OCI-LY1 (cell line): ENCODE measurements around the gene LAMP1.

Source experiments
- H2AFZ ChIP-seq: fragments of 200-600 bp; sonication (generic), shearing (Covaris generic); 2 replicates; pipeline ENCODE4 v1.6.0; 2014; ENCODE audit warnings: antibody characterized with exemption, mild to moderate bottlenecking, low read length
- H3F3A ChIP-seq: fragments of 200-600 bp; sonication (generic), shearing (Covaris generic); 2 replicates; pipeline ENCODE4 v1.6.0; 2014; ENCODE audit warnings: mild to moderate bottlenecking, antibody characterized with exemption, low read length, moderate library complexity; ENCODE audit not compliant: insufficient read depth
- H3K27ac ChIP-seq: fragments of 200-600 bp; sonication (generic); 2 replicates; pipeline ENCODE4 v1.5.1; 2014; ENCODE audit warnings: low read length, mixed run types, mild to moderate bottlenecking, low read depth; ENCODE audit not compliant: poor library complexity, severe bottlenecking
- H3K27me3 ChIP-seq: fragments of 200-600 bp; sonication (generic); 2 replicates; pipeline ENCODE4 v1.6.0; 2014; ENCODE audit warnings: antibody characterized with exemption, mild to moderate bottlenecking, low read length, moderate library complexity; ENCODE audit not compliant: insufficient read depth
- H3K36me3 ChIP-seq: fragments of 200-600 bp; sonication (generic); 2 replicates; pipeline ENCODE4 v1.6.1; 2014; ENCODE audit warnings: mild to moderate bottlenecking, antibody characterized with exemption, low read length, moderate library complexity, mixed read lengths; ENCODE audit not compliant: insufficient read depth
- H3K4me1 ChIP-seq: fragments of 200-600 bp; sonication (generic); 2 replicates; pipeline ENCODE4 v1.5.1; 2014; ENCODE audit warnings: mild to moderate bottlenecking, low read length, moderate library complexity; ENCODE audit not compliant: insufficient read depth, severe bottlenecking
- H3K4me2 ChIP-seq: fragments of 200-600 bp; sonication (generic), shearing (Covaris generic); 2 replicates; pipeline ENCODE4 v1.6.1; 2014; ENCODE audit warnings: low read length
- H3K4me3 ChIP-seq: fragments of 200-600 bp; sonication (generic); 2 replicates; pipeline ENCODE4 v1.5.1; 2014; ENCODE audit warnings: low read length, low read depth, mild to moderate bottlenecking, mixed read lengths; ENCODE audit not compliant: poor library complexity, severe bottlenecking
- H3K79me2 ChIP-seq: fragments of 200-600 bp; shearing (Covaris generic); 2 replicates; pipeline ENCODE4 v1.6.1; 2016; ENCODE audit warnings: mixed run types, low read length, mixed read lengths; ENCODE audit not compliant: insufficient read depth
- H3K9ac ChIP-seq: fragments of 200-600 bp; sonication (generic), shearing (Covaris generic); 2 replicates; pipeline ENCODE4 v1.6.1; 2014; ENCODE audit warnings: mild to moderate bottlenecking, low read length, mixed read lengths
- H3K9me2 ChIP-seq: fragments of 200-600 bp; sonication (generic), shearing (Covaris generic); 2 replicates; pipeline ENCODE4 v1.6.1; 2014; ENCODE audit warnings: low read depth, mild to moderate bottlenecking, low read length, mixed read lengths
- H3K9me3 ChIP-seq: fragments of 200-600 bp; shearing (Covaris generic); 2 replicates; pipeline ENCODE4 v1.6.1; 2014; ENCODE audit warnings: low read length, mixed read lengths
- H4K20me1 ChIP-seq: fragments of 200-600 bp; sonication (generic), shearing (Covaris generic); 2 replicates; pipeline ENCODE4 v1.6.0; 2016; ENCODE audit warnings: mild to moderate bottlenecking, low read length; ENCODE audit not compliant: insufficient read depth
- EZH2 ChIP-seq: fragments of 200-600 bp; sonication (generic), shearing (Covaris generic); IDR thresholded peaks from 2 replicates; pipeline ENCODE4 v1.8.0; 2017; ENCODE audit warnings: borderline replicate concordance, mixed run types, mild to moderate bottlenecking, antibody characterized with exemption, low read length, moderate library complexity, mixed read lengths
- TF ChIP-seq, protein P1 (sequence below): fragments of 200-600 bp; sonication (generic), shearing (Covaris generic); IDR thresholded peaks from 2 replicates; pipeline ENCODE4 v1.5.1; 2017; ENCODE audit warnings: mild to moderate bottlenecking, antibody characterized with exemption, low read length, moderate library complexity, mixed read lengths

The LAMP1 gene

DNA sequence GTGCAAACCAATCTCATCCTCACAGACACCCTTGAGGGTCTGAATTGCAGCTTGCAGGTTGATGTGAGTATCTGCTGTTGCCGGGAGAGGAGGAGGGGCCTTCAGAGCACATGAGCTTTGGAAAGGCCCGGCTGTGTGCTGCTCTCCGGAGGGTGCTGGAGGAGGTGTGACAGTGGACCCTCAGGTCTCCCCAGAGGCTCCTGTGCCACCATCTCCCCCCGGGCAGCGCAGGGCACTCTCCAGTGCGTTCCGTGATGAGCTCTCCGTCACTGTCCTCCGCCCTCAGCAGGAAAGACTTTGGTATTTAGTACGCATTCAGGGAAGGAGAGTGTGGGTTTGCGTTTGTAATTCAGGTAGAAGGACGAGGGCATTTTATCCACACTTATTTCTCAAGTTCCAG lies 20.0 kb downstream of the LAMP1 start:
- H3K9me2 ChIP-seq = no peaks in the 10 kb centered on the region
- H4K20me1 ChIP-seq = no peaks in the 10 kb centered on the region

DNA sequence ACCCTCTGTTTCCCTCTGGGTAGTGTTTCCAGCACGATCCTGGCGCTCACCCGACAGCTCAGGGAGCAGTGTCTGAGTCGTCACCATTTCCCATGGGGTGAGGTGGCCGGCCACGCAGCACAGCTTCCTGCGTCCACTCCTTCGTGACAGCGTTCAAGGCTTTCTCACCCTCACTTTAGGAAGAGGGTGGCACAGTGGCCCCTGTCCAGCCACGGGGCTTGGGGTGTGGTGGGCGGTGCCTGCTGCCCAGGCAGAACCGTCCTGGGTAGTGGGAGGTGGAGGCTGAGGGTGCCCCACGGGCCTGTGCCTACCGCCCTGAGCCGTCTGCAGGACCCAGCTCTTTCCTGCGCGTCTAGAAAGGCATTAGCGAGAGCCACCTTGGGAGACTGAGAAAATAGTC lies 21.9 kb downstream of the LAMP1 start:
- H3K9ac ChIP-seq = no peak overlapping the region
- H3F3A ChIP-seq = no peaks in the 10 kb centered on the region
- H3K4me3 ChIP-seq = no peak overlapping the region
- no peaks in the 10 kb centered on the region for H3K9me2 ChIP-seq
- no peaks in the 10 kb centered on the region for H3K4me1 ChIP-seq
- H4K20me1 ChIP-seq = no peaks in the 10 kb centered on the region
- H3K36me3 ChIP-seq = peaks cover 67% of the 10 kb centered on the region
- no peak overlapping the region for H2AFZ ChIP-seq
- H3K4me2 ChIP-seq = no peak overlapping the region
- H3K27me3 ChIP-seq = no peaks in the 10 kb centered on the region
- no peaks in the 10 kb centered on the region for H3K9me3 ChIP-seq
- H3K27ac ChIP-seq = no peak overlapping the region
- H3K79me2 ChIP-seq = no peaks in the 10 kb centered on the region
- TF ChIP-seq EZH2 = no peak
- TF ChIP-seq, protein P1, sequence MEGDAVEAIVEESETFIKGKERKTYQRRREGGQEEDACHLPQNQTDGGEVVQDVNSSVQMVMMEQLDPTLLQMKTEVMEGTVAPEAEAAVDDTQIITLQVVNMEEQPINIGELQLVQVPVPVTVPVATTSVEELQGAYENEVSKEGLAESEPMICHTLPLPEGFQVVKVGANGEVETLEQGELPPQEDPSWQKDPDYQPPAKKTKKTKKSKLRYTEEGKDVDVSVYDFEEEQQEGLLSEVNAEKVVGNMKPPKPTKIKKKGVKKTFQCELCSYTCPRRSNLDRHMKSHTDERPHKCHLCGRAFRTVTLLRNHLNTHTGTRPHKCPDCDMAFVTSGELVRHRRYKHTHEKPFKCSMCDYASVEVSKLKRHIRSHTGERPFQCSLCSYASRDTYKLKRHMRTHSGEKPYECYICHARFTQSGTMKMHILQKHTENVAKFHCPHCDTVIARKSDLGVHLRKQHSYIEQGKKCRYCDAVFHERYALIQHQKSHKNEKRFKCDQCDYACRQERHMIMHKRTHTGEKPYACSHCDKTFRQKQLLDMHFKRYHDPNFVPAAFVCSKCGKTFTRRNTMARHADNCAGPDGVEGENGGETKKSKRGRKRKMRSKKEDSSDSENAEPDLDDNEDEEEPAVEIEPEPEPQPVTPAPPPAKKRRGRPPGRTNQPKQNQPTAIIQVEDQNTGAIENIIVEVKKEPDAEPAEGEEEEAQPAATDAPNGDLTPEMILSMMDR = no peak

More for the DNA sequence above, 20.0 kb downstream of the LAMP1 start:
- Histone ChIP-seq H3K4me2 (no peak overlapping the region), H3K4me1 (no peaks in the 10 kb centered on the region), H2AFZ (no peak overlapping the region), H3K27ac (no peak overlapping the region), H3K27me3 (no peaks in the 10 kb centered on the region), H3F3A (no peaks in the 10 kb centered on the region), H3K36me3 (peaks cover 61% of the 10 kb centered on the region), H3K9me3 (no peaks in the 10 kb centered on the region), H3K9ac (no peak overlapping the region), H3K4me3 (no peak overlapping the region), H3K79me2 (no peaks in the 10 kb centered on the region)
- TF ChIP-seq, protein P1 = no peak
- no peak for TF ChIP-seq EZH2

DNA sequence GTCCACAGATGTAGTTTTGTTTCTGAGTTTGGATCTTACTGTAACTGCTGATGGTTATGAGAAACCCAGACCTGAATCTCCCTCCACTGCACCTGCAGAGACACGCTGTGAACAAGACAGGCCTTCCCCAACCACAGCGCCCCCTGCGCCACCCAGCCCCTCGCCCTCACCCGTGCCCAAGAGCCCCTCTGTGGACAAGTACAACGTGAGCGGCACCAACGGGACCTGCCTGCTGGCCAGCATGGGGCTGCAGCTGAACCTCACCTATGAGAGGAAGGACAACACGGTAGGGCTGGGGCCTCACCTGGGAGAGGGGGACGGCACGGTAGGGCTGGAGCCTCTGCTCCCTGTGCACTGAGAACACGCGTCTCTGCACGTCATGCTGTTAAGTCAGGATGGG lies 22.3 kb downstream of the LAMP1 start:
- no peaks in the 10 kb centered on the region for H3K27me3 ChIP-seq
- no peak overlapping the region for H2AFZ ChIP-seq
- no peak overlapping the region for H3K4me3 ChIP-seq
- H3F3A ChIP-seq = no peaks in the 10 kb centered on the region
- H3K4me2 ChIP-seq = no peak overlapping the region
- H3K79me2 ChIP-seq = no peaks in the 10 kb centered on the region
- H3K36me3 ChIP-seq = peaks cover 67% of the 10 kb centered on the region
- H3K4me1 ChIP-seq = no peaks in the 10 kb centered on the region
- no peak for TF ChIP-seq EZH2
- TF ChIP-seq, protein P1 = no peak
- H3K9me2 ChIP-seq = no peaks in the 10 kb centered on the region
- no peak overlapping the region for H3K9ac ChIP-seq
- no peak overlapping the region for H3K27ac ChIP-seq
- H3K9me3 ChIP-seq = no peaks in the 10 kb centered on the region
- H4K20me1 ChIP-seq = no peaks in the 10 kb centered on the region
